CD14-positive monocyte (primary cell): ENCODE data around the gene MED27. TPM values are rescaled to one million over a fixed set of nuclear protein-coding genes. Genes with fewer than 3 reads are reported as not detected.

Experiments
- DNase-seq, 3 donors: peaks; one replicate each; pipeline ENCODE4 v3.0.0-alpha.2; 2011 to 2022
- H2AFZ ChIP-seq: 2 replicates; pipeline ENCODE4 v1.6.0; 2012; ENCODE audit warnings: mild to moderate bottlenecking, low read depth, low read length, inconsistent platforms; ENCODE audit not compliant: insufficient read depth, poor library complexity, severe bottlenecking
- H3K27ac ChIP-seq, 2 donors: 1 replicate in 1 of 2; 2 replicates in 1 of 2; pipeline ENCODE4 v1.5.1; 2012 to 2013; ENCODE audit warnings: low read length in 2 of 2, control low read depth in 1 of 2, inconsistent platforms in 1 of 2, low read depth in 1 of 2, mild to moderate bottlenecking in 1 of 2
- H3K27me3 ChIP-seq, 2 donors: one replicate each; pipeline versions ENCODE4 v1.6.0 to v1.6.1; 2011 to 2013; ENCODE audit warnings: low read length in 2 of 2; ENCODE audit not compliant: control insufficient read depth in 2 of 2, insufficient read depth in 2 of 2
- H3K36me3 ChIP-seq, 2 donors: replicated peaks in 1 of 2; 1 replicate in 1 of 2; 2 replicates in 1 of 2; pipeline versions ENCODE4 v1.5.1 to v1.6.1; 2012 to 2013; ENCODE audit warnings: low read length in 2 of 2, control low read depth in 1 of 2, inconsistent platforms in 1 of 2, mild to moderate bottlenecking in 1 of 2; ENCODE audit not compliant: insufficient read depth in 2 of 2, control insufficient read depth in 1 of 2
- H3K4me1 ChIP-seq, 2 donors: 1 replicate in 1 of 2; 2 replicates in 1 of 2; pipeline versions ENCODE4 v1.5.1 to v1.6.1; 2012 to 2013; ENCODE audit warnings: low read length in 2 of 2, control low read depth in 1 of 2, inconsistent platforms in 1 of 2, mild to moderate bottlenecking in 1 of 2, moderate library complexity in 1 of 2; ENCODE audit not compliant: insufficient read depth in 2 of 2, control insufficient read depth in 1 of 2
- H3K4me2 ChIP-seq: replicated peaks from 2 replicates; pipeline ENCODE3; 2012; ENCODE audit warnings: low read length, moderate library complexity, mild to moderate bottlenecking; ENCODE audit not compliant: poor library complexity, severe bottlenecking; ENCODE audit errors: extremely low read depth
- H3K4me3 ChIP-seq, 3 experiments: fragments of 200-600 bp in 1 of 3; sonication (generic) in 1 of 3; replicated peaks in 1 of 3; 1 replicate in 2 of 3; 2 replicates in 1 of 3; pipeline ENCODE4 v1.5.1; 2011 to 2013; ENCODE audit warnings: low read length in 3 of 3, mild to moderate bottlenecking in 3 of 3, control low read depth in 2 of 3, low read depth in 2 of 3, inconsistent platforms in 1 of 3, moderate library complexity in 1 of 3
- H3K79me2 ChIP-seq: 2 replicates; pipeline ENCODE4 v1.6.0; 2012; ENCODE audit warnings: mild to moderate bottlenecking, control low read depth, inconsistent platforms, low read length, moderate library complexity; ENCODE audit not compliant: insufficient read depth
- H3K9ac ChIP-seq: 2 replicates; pipeline ENCODE4 v1.6.0; 2017; ENCODE audit warnings: low read length, mild to moderate bottlenecking; ENCODE audit not compliant: insufficient read depth, poor library complexity, severe bottlenecking
- H3K9me3 ChIP-seq, 2 donors: replicated peaks in 1 of 2; 1 replicate in 1 of 2; 2 replicates in 1 of 2; pipeline versions ENCODE4 v1.5.1 to v1.6.1; 2012 to 2013; ENCODE audit warnings: low read length in 2 of 2, control low read depth in 1 of 2; ENCODE audit not compliant: control insufficient read depth in 1 of 2, insufficient read depth in 1 of 2
- H4K20me1 ChIP-seq: 2 replicates; pipeline ENCODE4 v1.6.0; 2012; ENCODE audit warnings: mild to moderate bottlenecking, low read length, control low read depth, moderate library complexity; ENCODE audit not compliant: insufficient read depth
- H3K27ac Mint-ChIP-seq, 7 donors: one replicate each; pipeline ENCODE4 v1.8.0; 2020; ENCODE audit warnings: mild to moderate bottlenecking in 7 of 7, mixed read lengths in 7 of 7, moderate library complexity in 6 of 7, inconsistent platforms in 2 of 7
- H3K27me3 Mint-ChIP-seq, 3 donors: one replicate each; pipeline ENCODE4 v1.8.0; 2021 to 2022; ENCODE audit warnings: low read depth in 3 of 3, mild to moderate bottlenecking in 3 of 3, mixed read lengths in 3 of 3, moderate library complexity in 3 of 3, inconsistent platforms in 1 of 3
- H3K36me3 Mint-ChIP-seq, 2 donors: one replicate each; pipeline ENCODE4 v1.8.0; 2020; ENCODE audit warnings: mixed read lengths in 2 of 2, inconsistent platforms in 1 of 2, mild to moderate bottlenecking in 1 of 2
- H3K4me1 Mint-ChIP-seq: one replicate; pipeline ENCODE4 v1.8.0; 2020; ENCODE audit warnings: mild to moderate bottlenecking, mixed read lengths
- H3K4me3 Mint-ChIP-seq, 2 donors: one replicate each; pipeline ENCODE4 v1.8.0; 2020; ENCODE audit warnings: mild to moderate bottlenecking in 2 of 2, mixed read lengths in 2 of 2, moderate library complexity in 1 of 2
- H3K9me3 Mint-ChIP-seq, 7 donors: one replicate each; pipeline ENCODE4 v1.8.0; 2020 to 2022; ENCODE audit warnings: mixed read lengths in 7 of 7, mild to moderate bottlenecking in 6 of 7, moderate library complexity in 6 of 7, inconsistent platforms in 2 of 7
- CTCF ChIP-seq: fragments of 200-600 bp; IDR thresholded peaks from one replicate; pipeline ENCODE4 v1.8.0; 2022; ENCODE audit warnings: antibody characterized with exemption, mild to moderate bottlenecking
- whole genome bisulfite sequencing: methylation state at CpG from one replicate; pipeline ENCODE4 v1.1.5; 2013; ENCODE audit warnings: missing lambda C conversion rate; ENCODE audit not compliant: insufficient coverage; 5-methylcytosine and 5-hydroxymethylcytosine counted together
- intact Hi-C, 2 donors: fragments of 100-400 bp; cut with micrococcal nuclease; formaldehyde crosslinking; loops; one replicate each; pipeline versions ENCODE4 v1.15.0 to v1.15.1; 2023
- polyA plus RNA-seq, 3 donors: library from polyadenylated mRNA; depleted of rRNA in 1 of 3; unstranded in 2 of 3; stranded (reverse) in 1 of 3; fragments of 300-500 nt in 2 of 3; fragments of >200 nt in 1 of 3; fragmentation: Illumina TruSeq in 2 of 3; gene quantifications; 1 replicate in 2 of 3; 2 replicates in 1 of 3; pipeline ENCODE4 v1.2.3, GENCODE V29; 2012 to 2021

The MED27 gene
- polyA plus RNA-seq, 3 donors = 14.0 to 26.9 (median 25.8) TPM

- no peak for TF ChIP-seq CTCF
- DNase-seq = no peak
- 86% methylated on average over 1 of the region's 13 CpGs for WGBS
- peaks cover 6 to 36% of the 10 kb centered on the region in 2 donors for H3K36me3 ChIP-seq
- Mint-ChIP-seq H3K36me3 (peaks cover 30 to 35% of the 10 kb centered on the region in 2 donors), H3K9me3 (no peaks in the 10 kb centered on the region), H3K4me3 (no peak overlapping the region), H3K27me3 (peaks cover 0 to 2% (median 0%) of the 10 kb centered on the region in 3 donors), H3K4me1 (no peaks in the 10 kb centered on the region), H3K27ac (peak overlapping the region in 2 of 7 donors; percentile 7 to 56)
- H3K4me3 ChIP-seq = no peak overlapping the region
- H2AFZ ChIP-seq = no peak overlapping the region
- intact Hi-C loops = no loop called here
- no peaks in the 10 kb centered on the region for H3K79me2 ChIP-seq
- no peak overlapping the region for H3K27ac ChIP-seq
- H3K4me2 ChIP-seq = no peak overlapping the region
- no peaks in the 10 kb centered on the region for H3K9me3 ChIP-seq
- H3K9ac ChIP-seq = no peak overlapping the region
- H4K20me1 ChIP-seq = no peaks in the 10 kb centered on the region
- no peaks in the 10 kb centered on the region for H3K4me1 ChIP-seq
- H3K27me3 ChIP-seq = no peaks in the 10 kb centered on the region
Measured at GRCh38 chr9:131860430-131860829, 219.2 kb downstream of the MED27 start.

- Mint-ChIP-seq H3K27me3 (peaks cover 0 to 2% (median 2%) of the 10 kb centered on the region in 3 donors), H3K36me3 (peaks cover 30 to 35% of the 10 kb centered on the region in 2 donors), H3K27ac (no peak overlapping the region), H3K9me3 (no peaks in the 10 kb centered on the region), H3K4me3 (no peak overlapping the region), H3K4me1 (peaks cover 7% of the 10 kb centered on the region)
- H3K4me1 ChIP-seq = no peaks in the 10 kb centered on the region
- 97% methylated on average over 11 of the region's 12 CpGs for WGBS
- no peaks in the 10 kb centered on the region for H4K20me1 ChIP-seq
- no peak overlapping the region for H3K9ac ChIP-seq
- no peak overlapping the region for H3K4me3 ChIP-seq
- intact Hi-C loops = no loop called here
- DNase-seq = no peak
- H3K9me3 ChIP-seq = no peaks in the 10 kb centered on the region
- H3K79me2 ChIP-seq = no peaks in the 10 kb centered on the region
- H3K27me3 ChIP-seq = no peaks in the 10 kb centered on the region
- no peak overlapping the region for H2AFZ ChIP-seq
- no peak for TF ChIP-seq CTCF
- no peak overlapping the region for H3K4me2 ChIP-seq
- peaks cover 6 to 36% of the 10 kb centered on the region in 2 donors for H3K36me3 ChIP-seq
- no peak overlapping the region for H3K27ac ChIP-seq
Measured at GRCh38 chr9:131858147-131858546, 221.5 kb downstream of the MED27 start.
